GM19238 (cell line): Measurements from ENCODE around the gene SCLY.

Experiments
- DNase-seq: peaks from one replicate; pipeline ENCODE4 v3.0.0; 2011; ENCODE audit warnings: low spot score; ENCODE audit not compliant: insufficient read length

Gene SCLY

GRCh38 chr2:238139196-238140039 is 78.6 kb downstream of the SCLY start:
- DNase-seq = no peak

DNA sequence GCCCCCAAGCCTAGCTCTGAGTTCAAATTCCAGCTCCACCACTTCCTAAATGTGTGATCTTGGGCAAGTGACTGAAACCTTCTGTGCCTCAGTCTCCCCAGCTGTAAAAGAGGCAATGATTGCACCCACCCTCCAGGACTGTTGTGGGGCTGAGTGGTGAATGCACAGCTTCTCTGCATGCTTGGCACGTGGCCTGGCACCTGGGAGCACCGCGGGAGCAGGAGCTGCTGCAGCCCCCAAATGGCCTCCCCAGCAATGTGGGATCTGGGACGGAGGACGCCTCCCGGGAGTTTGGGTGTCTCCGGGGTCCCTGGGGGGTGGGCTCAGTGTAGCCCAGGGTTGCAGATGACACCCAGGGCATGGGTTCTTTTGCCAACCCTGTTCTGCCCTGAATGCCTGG is 79.2 kb downstream of the SCLY start:
- no peak for DNase-seq

DNA sequence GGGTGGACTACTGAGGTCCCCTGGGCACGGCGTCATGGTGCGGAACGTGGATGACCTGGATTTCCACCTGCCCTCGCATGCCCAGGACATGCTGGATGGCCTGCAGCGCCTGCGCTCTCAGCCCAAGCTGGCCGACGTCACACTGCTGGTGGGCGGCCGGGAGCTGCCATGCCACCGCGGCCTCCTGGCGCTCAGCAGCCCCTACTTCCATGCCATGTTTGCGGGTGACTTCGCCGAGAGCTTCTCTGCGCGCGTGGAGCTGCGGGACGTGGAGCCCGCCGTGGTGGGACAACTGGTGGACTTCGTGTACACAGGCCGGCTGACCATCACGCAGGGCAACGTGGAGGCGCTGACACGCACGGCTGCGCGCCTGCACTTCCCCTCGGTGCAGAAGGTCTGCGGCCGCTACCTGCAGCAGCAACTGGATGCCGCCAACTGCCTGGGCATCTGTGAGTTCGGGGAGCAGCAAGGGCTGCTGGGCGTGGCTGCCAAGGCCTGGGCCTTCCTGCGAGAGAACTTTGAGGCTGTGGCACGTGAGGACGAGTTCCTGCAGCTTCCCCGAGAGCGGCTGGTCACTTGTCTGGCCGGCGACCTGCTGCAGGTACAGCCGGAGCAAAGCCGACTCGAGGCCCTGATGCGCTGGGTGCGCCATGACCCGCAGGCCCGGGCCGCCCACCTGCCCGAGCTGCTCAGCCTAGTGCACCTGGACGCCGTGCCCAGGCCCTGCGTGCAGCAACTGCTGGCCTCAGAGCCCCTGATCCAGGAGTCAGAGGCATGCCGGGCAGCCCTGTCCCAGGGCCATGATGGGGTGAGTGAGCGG is 80.1 kb downstream of the SCLY start:
- DNase-seq = no peak

- DNase-seq = no peak
Measured at GRCh38 chr2:238141541-238142318, 80.9 kb downstream of the SCLY start.

- no peak for DNase-seq
Measured at GRCh38 chr2:238142382-238143205, 81.8 kb downstream of the SCLY start.

- no peak for DNase-seq
Measured at GRCh38 chr2:238143239-238143951, 82.6 kb downstream of the SCLY start.

DNA sequence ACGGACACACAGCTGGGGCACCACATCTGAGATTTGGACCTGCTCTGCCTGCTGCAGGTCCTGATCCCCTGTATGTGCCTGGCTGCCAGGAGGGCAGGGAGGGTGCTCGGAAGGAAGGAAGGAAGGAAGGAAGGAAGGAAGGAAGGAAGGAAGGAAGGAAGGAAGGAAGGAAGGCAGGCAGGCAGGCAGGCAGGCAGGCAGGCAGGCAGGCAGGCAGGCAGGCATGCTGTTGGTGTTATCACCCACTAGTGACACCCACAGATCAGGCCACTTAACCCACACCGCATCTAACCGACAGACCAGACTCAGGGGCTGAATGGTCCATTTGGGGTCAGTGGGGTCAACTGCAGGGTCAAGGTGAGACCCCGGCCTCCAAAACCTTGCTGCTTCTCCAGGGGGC is 83.5 kb downstream of the SCLY start:
- DNase-seq = no peak

GRCh38 chr2:238145046-238145445 is 84.2 kb downstream of the SCLY start:
- no peak for DNase-seq

DNA sequence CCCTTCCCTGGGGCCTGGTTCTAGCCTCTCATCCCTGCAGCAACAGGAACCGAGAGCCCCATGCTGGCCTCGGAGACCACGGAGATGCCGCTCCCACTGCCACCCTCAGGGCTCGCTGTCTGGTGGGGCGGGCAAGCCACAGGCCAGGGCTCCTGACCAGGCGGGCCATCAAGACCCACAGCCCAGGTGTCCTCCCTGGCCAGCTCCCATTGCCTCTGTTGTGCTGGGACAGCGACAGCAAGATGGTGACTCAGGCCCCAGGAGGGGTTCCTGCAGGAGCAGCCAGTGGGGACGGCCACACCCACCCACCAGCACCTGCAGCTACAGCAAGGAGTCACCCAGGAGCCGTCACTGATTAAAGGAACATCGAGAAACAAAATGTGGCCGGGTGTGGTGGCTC is 85.0 kb downstream of the SCLY start:
- no peak for DNase-seq

- DNase-seq = no peak
Measured at GRCh38 chr2:238146884-238147544, 86.2 kb downstream of the SCLY start.

DNA sequence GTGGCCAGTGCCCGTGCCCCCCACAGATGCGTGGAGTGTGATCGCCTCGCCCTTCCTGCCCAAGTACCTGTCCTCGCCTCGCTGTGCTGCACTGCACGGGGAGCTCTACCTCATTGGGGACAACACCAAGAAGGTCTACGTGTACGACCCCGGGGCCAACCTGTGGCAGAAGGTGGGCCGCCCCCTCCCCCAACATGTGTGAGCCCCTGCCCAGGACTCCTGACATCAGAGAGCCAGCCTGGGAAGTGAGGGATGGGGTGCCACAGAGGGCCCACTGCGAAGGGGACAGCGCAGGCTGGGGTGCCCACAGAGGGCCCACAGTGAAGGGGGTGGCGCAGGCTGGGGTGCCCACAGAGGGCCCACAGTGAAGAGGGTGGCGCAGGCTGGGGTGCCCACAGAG is 88.2 kb downstream of the SCLY start:
- no peak for DNase-seq
